Caco-2 (cell line): ENCODE measurements around the gene RUNX2. TPM values are rescaled to one million over a fixed set of nuclear protein-coding genes. Genes with fewer than 3 reads are reported as not detected.

Experiments used
- BruUV-seq: library from RNA; stranded (reverse); fragments of 400-500 nt; replicated peaks from 2 replicates; lab custom pipeline; 2021; lab: Mats Ljungman, UMichigan
- CTCF ChIA-PET: fragments of 300-600 bp; sonication (Branson Sonifier 250); formaldehyde crosslinking; loops from one replicate; lab custom pipeline; 2022; ENCODE audit warnings: antibody characterized with exemption; lab: Charles Lee
- POLR2A ChIA-PET: fragments of 300-600 bp; sonication (Branson Sonifier 250); formaldehyde crosslinking; loops from one replicate; lab custom pipeline; 2022; ENCODE audit warnings: antibody characterized with exemption; lab: Charles Lee
- DNase-seq, 2 experiments: peaks; one replicate each; pipeline versions ENCODE4 v3.0.0 to v3.0.0-alpha.2; 2020 to 2022
- H3K27me3 ChIP-seq: replicated peaks from 2 replicates; pipeline ENCODE4 v1.6.0; 2011; ENCODE audit warnings: low read length; ENCODE audit not compliant: control insufficient read depth, insufficient read depth
- H3K36me3 ChIP-seq: 2 replicates; pipeline ENCODE4 v1.5.1; 2011; ENCODE audit warnings: low read length; ENCODE audit not compliant: control insufficient read depth, insufficient read depth
- H3K4me1 ChIP-seq: fragments of 250-450 bp; sonication (Bioruptor Pico); 2 replicates; pipeline ENCODE4 v1.5.1; 2020; ENCODE audit warnings: mild to moderate bottlenecking
- H3K4me3 ChIP-seq: 2 replicates; pipeline ENCODE4 v1.5.1; 2011; ENCODE audit warnings: low read depth, mild to moderate bottlenecking, control low read depth, low read length
- H3K9me3 ChIP-seq: fragments of 250-450 bp; sonication (Bioruptor Pico); 2 replicates; pipeline ENCODE4 v1.5.1; 2020; ENCODE audit warnings: mild to moderate bottlenecking, moderate library complexity
- H3K27ac Mint-ChIP-seq: one replicate; pipeline ENCODE4 v1.8.0; 2022; ENCODE audit warnings: mixed read lengths; ENCODE audit not compliant: unreplicated experiment
- H3K27me3 Mint-ChIP-seq: one replicate; pipeline ENCODE4 v1.8.0; 2022; ENCODE audit warnings: mixed read lengths; ENCODE audit not compliant: insufficient read depth, unreplicated experiment
- H3K36me3 Mint-ChIP-seq: one replicate; pipeline ENCODE4 v1.8.0; 2022; ENCODE audit warnings: mild to moderate bottlenecking, mixed read lengths; ENCODE audit not compliant: insufficient read depth, unreplicated experiment
- H3K4me1 Mint-ChIP-seq: one replicate; pipeline ENCODE4 v1.8.0; 2022; ENCODE audit warnings: low read depth, mixed read lengths; ENCODE audit not compliant: unreplicated experiment
- H3K4me3 Mint-ChIP-seq: one replicate; pipeline ENCODE4 v1.8.0; 2022; ENCODE audit warnings: mild to moderate bottlenecking, moderate library complexity, mixed read lengths; ENCODE audit not compliant: unreplicated experiment
- H3K9me3 Mint-ChIP-seq: one replicate; pipeline ENCODE4 v1.8.0; 2022; ENCODE audit warnings: mixed read lengths; ENCODE audit not compliant: unreplicated experiment
- intact Hi-C: fragments of 100-400 bp; cut with micrococcal nuclease; formaldehyde crosslinking; loops from one replicate; pipeline ENCODE4 v1.10.0; 2022; ENCODE audit not compliant: unreplicated experiment
- total RNA-seq: library from RNA; stranded (reverse); gene quantifications from 2 replicates; pipeline ENCODE4 v1.2.3, GENCODE V29; 2022
- TF ChIP-seq, protein P1 (sequence below), 2 experiments: fragments of 200-600 bp in 1 of 2; IDR thresholded peaks; 1 replicate in 1 of 2; 2 replicates in 1 of 2; pipeline versions ENCODE4 v1.5.1 to v1.8.0; 2011 to 2022; ENCODE audit warnings: antibody characterized with exemption in 1 of 2, control low read depth in 1 of 2, inconsistent platforms in 1 of 2, low read depth in 1 of 2, low read length in 1 of 2, mild to moderate bottlenecking in 1 of 2, moderate library complexity in 1 of 2; ENCODE audit not compliant: insufficient read depth in 1 of 2, severe bottlenecking in 1 of 2, unreplicated experiment in 1 of 2

Gene RUNX2
- total RNA-seq, 1 experiment from 2014 or later: not detected

DNA sequence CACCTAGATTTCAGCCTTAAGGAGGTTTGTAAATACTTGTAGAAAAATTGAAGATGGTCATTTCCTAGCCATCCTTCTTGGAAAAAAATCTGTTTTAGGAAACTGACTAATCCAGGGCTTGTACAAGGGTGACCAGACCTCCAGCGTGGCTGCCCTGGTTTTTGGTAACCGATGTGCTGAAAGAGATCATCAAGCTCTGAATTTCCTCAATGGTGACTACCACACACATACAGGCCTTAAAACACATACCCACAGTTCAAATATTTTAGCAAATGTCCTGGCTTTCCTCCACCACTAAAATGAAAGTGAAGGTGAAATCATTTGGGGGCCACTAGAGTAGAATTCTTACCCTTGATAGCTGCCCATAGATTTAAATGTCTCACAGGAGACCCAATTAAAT, 264.9 kb downstream of the RUNX2 start:
- no peaks in the 10 kb centered on the region for H3K36me3 ChIP-seq
- Mint-ChIP-seq H3K27me3 (no peaks in the 10 kb centered on the region), H3K36me3 (no peaks in the 10 kb centered on the region), H3K4me3 (no peak overlapping the region), H3K9me3 (no peaks in the 10 kb centered on the region), H3K27ac (no peak overlapping the region), H3K4me1 (no peaks in the 10 kb centered on the region)
- no peak overlapping the region for H3K4me3 ChIP-seq
- no TSS peak for BruUV-seq
- H3K9me3 ChIP-seq: no peaks in the 10 kb centered on the region
- no peaks in the 10 kb centered on the region for H3K27me3 ChIP-seq
- no peak for DNase-seq
- TF ChIP-seq, protein P1, sequence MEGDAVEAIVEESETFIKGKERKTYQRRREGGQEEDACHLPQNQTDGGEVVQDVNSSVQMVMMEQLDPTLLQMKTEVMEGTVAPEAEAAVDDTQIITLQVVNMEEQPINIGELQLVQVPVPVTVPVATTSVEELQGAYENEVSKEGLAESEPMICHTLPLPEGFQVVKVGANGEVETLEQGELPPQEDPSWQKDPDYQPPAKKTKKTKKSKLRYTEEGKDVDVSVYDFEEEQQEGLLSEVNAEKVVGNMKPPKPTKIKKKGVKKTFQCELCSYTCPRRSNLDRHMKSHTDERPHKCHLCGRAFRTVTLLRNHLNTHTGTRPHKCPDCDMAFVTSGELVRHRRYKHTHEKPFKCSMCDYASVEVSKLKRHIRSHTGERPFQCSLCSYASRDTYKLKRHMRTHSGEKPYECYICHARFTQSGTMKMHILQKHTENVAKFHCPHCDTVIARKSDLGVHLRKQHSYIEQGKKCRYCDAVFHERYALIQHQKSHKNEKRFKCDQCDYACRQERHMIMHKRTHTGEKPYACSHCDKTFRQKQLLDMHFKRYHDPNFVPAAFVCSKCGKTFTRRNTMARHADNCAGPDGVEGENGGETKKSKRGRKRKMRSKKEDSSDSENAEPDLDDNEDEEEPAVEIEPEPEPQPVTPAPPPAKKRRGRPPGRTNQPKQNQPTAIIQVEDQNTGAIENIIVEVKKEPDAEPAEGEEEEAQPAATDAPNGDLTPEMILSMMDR (IDR thresholded peaks at IDR 0.05; ENCODE audit: insufficient read depth in 1 of 2, low read depth in 1 of 2, low read length in 1 of 2, severe bottlenecking in 1 of 2, unreplicated experiment in 1 of 2): no peak
- H3K4me1 ChIP-seq: no peaks in the 10 kb centered on the region
- ChIA-PET CTCF (no interaction called here), POLR2A (no interaction called here)
- intact Hi-C loops: no loop called here

DNA sequence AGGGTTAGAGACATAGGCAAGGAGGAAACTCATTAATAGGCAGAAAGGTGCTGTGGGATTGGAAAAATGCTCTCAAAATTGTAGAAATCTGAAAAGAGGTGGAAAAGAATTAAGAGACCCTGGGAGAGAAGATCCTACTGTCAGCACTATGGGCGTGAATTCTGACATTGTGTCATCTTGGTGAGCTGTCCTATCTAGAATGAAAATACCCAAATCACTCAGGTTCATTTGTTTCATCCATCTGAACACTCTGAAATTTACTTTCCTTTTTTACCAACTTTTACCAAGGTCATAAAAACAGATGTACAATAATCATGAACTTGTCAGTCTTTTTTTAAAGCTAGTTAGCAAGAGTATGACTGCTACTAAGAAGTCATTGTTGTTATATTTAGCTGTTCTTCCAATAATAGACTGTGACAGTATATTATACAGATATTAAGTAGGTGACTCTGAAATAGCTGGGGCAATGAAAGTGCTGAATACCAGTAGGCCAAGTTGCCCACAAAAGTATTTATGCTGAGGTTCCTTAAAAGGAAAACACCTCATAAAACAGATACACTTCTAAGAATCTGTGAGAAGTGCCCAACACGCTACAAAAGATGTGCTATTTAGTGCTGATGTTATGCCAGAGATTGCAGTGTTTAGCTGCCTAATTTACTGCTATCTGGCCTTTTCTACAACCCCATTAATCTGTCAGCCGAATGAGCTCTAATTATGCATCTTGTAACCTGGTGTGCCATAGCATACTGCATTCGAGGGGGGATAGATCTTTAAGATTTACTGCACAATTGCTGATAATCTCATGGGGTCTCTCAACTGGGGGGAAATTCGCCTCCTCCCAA, 267.1 kb downstream of the RUNX2 start:
- Mint-ChIP-seq H3K4me1 (no peaks in the 10 kb centered on the region), H3K27ac (no peak overlapping the region), H3K36me3 (no peaks in the 10 kb centered on the region), H3K4me3 (no peak overlapping the region), H3K9me3 (peaks cover 5% of the 10 kb centered on the region), H3K27me3 (no peaks in the 10 kb centered on the region)
- DNase-seq: no peak
- no peaks in the 10 kb centered on the region for H3K36me3 ChIP-seq
- CTCF ChIA-PET: no interaction called here
- H3K9me3 ChIP-seq: peaks cover 1% of the 10 kb centered on the region; the same call in 1 of the 2 replicates
- intact Hi-C loops: no loop called here
- no TSS peak for BruUV-seq
- no peak overlapping the region for H3K4me3 ChIP-seq
- POLR2A ChIA-PET: no interaction called here
- H3K27me3 ChIP-seq: no peaks in the 10 kb centered on the region
- TF ChIP-seq, protein P1 (IDR thresholded peaks at IDR 0.05; ENCODE audit: insufficient read depth in 1 of 2, low read depth in 1 of 2, low read length in 1 of 2, severe bottlenecking in 1 of 2, unreplicated experiment in 1 of 2): no peak
- no peaks in the 10 kb centered on the region for H3K4me1 ChIP-seq

DNA sequence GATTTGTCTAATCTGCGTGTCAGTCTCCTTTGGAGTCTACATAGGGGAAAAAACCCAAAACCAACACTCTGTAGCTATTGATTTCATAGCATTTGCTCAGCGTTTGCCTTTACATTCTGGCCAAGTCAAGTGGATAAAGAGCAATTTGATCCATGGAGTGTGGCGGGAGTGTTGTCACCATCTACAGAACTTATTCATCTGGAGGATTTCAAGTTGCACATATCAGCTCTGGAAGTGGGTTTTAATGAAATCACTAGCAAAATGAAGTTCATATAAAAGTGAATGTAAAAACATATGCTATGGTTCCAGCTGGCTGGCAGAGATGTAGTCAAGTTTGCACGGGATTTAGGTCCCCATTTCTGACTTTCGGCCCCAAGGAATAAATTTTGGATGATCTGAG, 269.3 kb downstream of the RUNX2 start:
- no peak overlapping the region for H3K27ac Mint-ChIP-seq
- DNase-seq: no peak
- CTCF ChIA-PET: no interaction called here
- H3K36me3 Mint-ChIP-seq: no peaks in the 10 kb centered on the region
- H3K4me1 Mint-ChIP-seq: no peaks in the 10 kb centered on the region
- no peaks in the 10 kb centered on the region for H3K4me1 ChIP-seq
- no peak overlapping the region for H3K4me3 ChIP-seq
- no peaks in the 10 kb centered on the region for H3K27me3 ChIP-seq
- TF ChIP-seq, protein P1 (IDR thresholded peaks at IDR 0.05; ENCODE audit: insufficient read depth in 1 of 2, low read depth in 1 of 2, low read length in 1 of 2, severe bottlenecking in 1 of 2, unreplicated experiment in 1 of 2): no peak
- H3K9me3 Mint-ChIP-seq: peaks cover 11% of the 10 kb centered on the region
- no TSS peak for BruUV-seq
- POLR2A ChIA-PET: no interaction called here
- no peak overlapping the region for H3K4me3 Mint-ChIP-seq
- H3K36me3 ChIP-seq: no peaks in the 10 kb centered on the region
- H3K27me3 Mint-ChIP-seq: peaks cover 3% of the 10 kb centered on the region
- intact Hi-C loops: no loop called here
- peaks cover 8% of the 10 kb centered on the region; the same call in 1 of the 2 replicates for H3K9me3 ChIP-seq
